ENCODE measurements around the gene FAM120A.

GRCh38 chr9:93572636-93573515 is 121.4 kb downstream of the FAM120A start:
- TF ChIP-seq TCF7 (CRISPR knock-in tag; IDR thresholded peaks at IDR 0.05; ENCODE audit: low read depth) (no peak), CTCF (IDR thresholded peaks at IDR 0.05) (no peak), ETV6 (CRISPR knock-in tag; IDR thresholded peaks at IDR 0.05) (no peak), ZNF232 (CRISPR knock-in tag; IDR thresholded peaks at IDR 0.05) (no peak), JUN (CRISPR knock-in tag; IDR thresholded peaks at IDR 0.05) (no peak), CBFB (CRISPR knock-in tag; IDR thresholded peaks at IDR 0.05; ENCODE audit: low read depth) (no peak)

Data from WTC11 (cell line).